Suppressor macrophage (primary cell): Measurements from ENCODE around the gene MRPL12.
"Not testable (repeated sequence)": the region's sequence is repeated elsewhere in the genome, so short reads cannot be mapped to it uniquely, and the experiment has no call there.

Source experiments
- DNase-seq, 4 experiments: peaks; one replicate each; pipeline ENCODE4 v3.0.0-alpha.2; 2020 to 2022

The MRPL12 gene

DNA sequence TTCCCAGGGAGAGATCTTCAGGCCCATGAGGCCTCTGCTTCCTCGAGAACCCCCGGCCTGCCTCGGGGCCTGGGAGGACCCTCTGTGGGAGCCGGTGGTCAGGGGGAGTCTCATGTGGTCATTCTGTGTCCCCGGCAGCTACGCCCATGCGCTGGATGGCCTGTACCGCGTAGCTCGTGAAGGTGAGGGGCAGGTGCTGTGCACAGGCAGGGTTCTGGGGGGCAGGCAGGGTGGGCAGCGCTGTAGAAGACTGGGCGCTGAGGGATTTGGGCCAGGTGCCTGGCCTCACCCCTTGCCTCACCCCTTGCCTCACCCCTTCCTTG lies 13.5 kb downstream of the MRPL12 start:
- no peak for DNase-seq

DNA sequence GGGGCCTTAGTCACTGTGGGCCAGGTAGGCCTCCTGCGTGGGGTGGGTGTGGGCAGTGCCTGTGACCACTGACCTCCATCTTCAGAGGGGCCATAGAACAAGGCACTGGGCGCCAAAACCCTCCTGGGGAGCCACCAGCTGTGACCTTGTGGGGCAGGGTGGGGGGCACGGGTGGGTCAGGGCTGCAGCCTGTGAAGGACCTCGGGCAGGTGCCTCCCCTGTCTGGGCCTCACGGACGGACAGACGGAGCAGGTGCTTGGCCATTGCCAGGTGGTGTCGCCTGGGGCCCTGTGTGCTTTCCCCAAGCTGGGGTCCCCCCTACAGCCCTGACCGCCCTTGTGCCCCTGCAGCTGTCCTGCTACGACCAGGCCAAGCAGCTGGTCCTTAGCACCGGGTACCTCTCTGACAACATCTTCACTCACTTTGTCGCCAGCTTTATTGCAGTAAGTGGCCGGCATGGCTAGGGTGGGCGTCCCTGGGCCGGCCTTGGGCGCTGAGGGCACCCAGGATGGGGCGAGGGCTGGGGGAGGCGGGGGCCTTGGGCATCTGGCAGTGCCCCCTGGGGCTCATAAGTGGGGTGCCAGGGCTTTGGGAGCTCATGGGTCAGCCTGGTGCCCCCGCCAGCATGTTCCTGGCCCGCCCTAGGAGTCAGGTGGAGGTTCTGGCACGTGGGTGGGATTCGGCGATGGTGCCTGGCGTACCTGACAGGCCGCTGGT lies 14.0 kb downstream of the MRPL12 start:
- DNase-seq = no peak

DNA sequence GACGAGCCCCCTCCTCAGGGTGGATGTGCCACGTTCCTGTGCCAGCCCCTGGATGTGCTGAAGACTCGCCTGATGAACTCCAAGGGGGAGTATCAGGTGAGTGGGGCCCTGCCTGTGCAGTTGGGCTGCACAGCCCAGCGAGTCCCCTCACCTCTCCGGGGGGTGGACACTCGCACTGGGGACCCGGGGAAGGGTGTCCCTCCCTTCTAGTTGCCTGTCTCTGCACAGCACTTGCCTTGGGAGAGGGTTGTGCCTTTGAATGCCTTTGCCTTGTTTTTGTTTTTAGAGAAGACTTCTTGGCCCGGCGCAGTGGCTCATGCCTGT lies 14.6 kb downstream of the MRPL12 start:
- no peak for DNase-seq

GRCh38 chr17:81719410-81720266 lies 16.5 kb downstream of the MRPL12 start:
- DNase-seq = no peak

GRCh38 chr17:81720267-81721071 lies 17.3 kb downstream of the MRPL12 start:
- no peak for DNase-seq

DNA sequence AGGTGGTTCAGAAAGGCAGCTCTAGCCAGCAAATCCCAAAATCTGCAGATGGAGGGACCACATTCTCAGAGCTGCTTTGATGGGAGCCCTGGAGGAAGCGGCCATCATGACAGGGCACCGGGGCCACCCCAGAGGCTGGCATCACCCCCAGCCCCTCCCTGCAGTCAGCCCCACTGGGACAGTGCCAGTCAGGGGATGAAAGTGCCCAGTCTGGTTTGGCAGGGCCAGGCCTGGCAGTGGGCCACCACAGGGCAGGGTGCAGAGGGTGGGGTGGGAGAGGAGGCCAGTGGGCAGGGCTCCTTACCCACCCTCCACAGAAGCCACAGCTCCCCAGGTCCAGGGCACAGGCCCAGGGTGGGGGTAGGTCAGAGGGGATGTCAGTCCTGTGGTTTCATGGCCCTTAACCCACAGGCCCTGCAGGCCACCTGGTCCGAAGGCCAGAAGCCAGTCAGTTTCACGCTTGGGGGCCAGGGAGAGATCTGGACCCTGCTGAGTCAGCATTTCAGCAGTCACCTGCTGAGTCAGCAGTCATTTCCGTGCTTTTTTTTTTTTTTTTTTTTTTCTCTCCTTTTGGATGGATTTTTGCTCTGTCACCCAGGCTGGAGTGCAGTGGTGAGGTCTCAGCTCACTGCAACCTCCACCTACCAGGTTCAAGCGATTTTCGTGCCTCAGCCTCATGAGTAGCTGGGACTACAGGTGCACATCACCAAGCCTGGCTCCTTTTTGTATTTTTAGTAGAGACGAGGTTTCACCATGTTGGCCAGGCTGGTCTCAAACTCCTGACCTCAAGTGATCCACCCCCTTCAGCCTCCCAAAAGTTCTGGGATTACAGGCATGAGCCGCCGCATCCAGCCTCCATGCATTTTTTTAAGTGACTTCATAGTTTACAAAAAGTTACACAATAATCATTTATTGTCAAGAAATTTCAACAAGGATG lies 19.3 kb downstream of the MRPL12 start:
- DNase-seq = no peak

- no peak for DNase-seq
These were observed 20.6 kb downstream of the MRPL12 start for GRCh38 chr17:81723651-81724209.

DNA sequence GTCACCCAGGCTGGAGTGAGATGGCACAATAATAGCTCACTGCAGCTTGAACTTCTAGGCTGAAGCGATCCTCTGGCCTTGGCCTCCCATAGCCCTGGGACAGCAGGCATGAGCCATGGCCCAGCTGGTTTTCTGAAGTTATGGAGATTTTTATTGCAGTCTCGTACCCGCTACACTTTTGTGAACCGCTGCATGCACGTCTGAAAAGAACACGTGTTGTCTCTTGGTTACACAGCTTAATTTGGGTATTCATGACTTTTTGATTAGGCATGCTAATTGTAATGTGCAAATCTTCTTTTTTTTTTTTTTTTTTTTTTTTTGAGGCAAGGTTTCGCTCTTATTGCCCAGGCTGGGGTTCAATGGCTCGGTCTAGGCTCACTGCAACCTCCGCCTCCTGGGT lies 22.3 kb downstream of the MRPL12 start:
- DNase-seq = no peak

- no peak for DNase-seq
These were observed 22.8 kb downstream of the MRPL12 start for GRCh38 chr17:81726004-81726403.

DNA sequence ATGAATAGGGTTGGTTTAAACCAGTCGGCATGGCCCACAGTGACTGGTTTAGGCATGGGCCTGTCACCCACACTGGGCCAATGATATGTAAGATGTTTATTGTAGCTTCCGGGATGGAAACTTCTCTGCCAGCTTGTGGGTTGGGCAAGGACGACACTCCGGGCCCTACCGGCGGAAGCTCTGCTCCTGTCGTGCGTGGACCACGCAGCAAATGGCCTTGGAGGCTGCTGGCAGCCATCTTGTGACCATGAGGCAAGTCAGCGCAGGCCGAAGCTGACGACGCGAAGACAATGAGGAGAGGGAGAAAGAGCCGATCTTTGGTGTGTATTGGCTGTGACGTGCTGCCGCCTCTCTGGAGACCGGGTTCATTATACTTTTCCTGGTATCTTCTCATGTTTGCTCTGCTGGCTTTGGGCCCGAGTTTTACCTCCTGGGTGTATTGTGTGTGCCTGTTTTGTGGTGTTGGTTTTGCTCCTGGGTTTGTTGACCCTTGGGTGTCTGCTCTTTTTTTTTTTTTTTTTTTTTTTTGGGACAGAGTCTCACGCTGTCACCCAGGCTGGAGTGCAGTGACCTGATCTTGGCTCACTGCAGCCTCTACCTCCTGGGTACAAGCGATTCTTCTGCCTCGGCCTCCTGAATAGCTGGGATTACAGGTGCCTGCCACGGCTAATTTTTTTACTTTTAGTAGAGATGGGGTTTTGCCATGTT lies 24.3 kb downstream of the MRPL12 start:
- DNase-seq = no peak

GRCh38 chr17:81733507-81734404 lies 30.6 kb downstream of the MRPL12 start:
- peak; percentile 85 to 93 (median 92) for DNase-seq

DNA sequence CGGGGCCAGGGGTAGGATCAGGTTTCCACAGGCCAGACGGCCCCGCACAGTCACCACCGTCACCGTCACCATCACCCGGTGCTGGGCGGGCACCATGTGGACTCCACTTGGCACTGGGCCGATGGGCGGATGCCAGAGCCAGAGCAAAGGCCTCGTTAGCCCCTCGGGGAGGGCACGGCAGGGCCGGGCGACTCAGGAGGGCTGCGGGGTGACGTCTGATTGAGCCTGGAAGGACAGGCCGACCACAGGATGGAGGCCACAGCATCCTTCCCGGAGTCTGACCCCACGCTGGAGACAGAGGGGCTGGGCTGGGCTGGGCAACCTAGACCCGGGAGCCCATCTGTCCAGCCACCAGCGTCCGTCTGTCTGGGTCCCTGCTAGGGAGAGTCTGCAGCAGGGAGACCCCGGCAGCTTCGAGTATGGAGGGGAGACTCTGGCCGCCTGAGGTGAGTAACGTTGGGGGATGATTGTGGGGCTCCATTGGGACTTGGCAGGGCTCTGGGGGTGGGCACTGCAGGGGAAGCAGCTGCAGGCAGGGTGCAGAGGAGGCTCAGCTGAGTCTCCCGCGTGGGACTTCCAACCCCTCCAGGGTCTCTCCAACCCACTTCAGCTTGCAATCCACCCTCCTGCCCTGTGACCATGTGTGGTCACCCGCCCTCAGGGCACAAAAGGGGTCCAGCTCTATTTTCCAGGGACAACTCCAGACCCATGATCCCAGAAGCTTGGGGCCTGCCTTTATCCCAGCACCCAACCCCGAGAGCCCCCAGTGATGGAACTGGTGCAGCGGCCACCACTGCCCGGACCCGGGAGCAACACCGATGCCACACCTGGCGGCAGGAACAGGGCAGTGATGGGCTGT lies 31.5 kb downstream of the MRPL12 start:
- no peak for DNase-seq

DNA sequence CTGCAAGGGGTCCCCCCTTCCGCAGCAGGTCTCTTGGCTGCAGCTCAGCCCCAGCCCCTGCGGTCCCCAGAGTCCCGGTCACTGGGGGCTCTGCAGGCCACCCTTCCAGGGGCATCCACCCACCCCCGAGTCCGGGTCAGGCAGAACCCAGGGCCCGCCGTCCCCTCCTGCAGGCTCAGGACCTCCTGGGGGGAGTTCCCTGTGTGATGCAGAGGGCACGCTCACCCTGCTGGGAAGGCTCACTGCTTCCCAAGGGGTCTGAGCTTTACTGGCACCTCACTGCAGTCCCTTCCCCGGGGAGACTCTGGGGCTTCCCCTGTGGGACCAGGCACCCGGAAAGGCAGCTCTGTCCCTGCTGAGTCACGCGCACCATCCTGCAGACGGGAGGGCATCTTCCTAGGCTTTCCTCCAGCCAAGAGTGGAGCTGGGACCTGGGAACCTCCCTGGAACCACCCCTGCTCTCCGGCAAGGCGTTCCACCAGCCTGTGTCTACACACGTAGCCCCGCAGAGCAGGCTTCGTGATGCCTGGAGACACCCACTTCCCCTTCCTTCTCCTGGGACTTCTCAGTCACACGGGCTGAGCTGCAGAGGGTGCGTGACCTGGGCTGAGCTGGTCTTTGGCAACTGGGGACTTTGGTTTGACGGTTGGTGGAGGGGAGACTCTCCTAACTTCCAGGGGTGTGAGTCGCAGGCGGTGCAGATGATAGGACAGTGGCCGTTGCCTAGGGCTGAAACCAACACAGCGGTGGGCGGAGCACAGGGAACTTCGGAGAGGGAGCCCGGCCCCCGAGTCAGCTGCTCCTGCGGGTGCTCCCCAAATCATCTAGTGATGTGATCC lies 32.3 kb downstream of the MRPL12 start:
- DNase-seq = peak; percentile 93 to 97 (median 95)

DNA sequence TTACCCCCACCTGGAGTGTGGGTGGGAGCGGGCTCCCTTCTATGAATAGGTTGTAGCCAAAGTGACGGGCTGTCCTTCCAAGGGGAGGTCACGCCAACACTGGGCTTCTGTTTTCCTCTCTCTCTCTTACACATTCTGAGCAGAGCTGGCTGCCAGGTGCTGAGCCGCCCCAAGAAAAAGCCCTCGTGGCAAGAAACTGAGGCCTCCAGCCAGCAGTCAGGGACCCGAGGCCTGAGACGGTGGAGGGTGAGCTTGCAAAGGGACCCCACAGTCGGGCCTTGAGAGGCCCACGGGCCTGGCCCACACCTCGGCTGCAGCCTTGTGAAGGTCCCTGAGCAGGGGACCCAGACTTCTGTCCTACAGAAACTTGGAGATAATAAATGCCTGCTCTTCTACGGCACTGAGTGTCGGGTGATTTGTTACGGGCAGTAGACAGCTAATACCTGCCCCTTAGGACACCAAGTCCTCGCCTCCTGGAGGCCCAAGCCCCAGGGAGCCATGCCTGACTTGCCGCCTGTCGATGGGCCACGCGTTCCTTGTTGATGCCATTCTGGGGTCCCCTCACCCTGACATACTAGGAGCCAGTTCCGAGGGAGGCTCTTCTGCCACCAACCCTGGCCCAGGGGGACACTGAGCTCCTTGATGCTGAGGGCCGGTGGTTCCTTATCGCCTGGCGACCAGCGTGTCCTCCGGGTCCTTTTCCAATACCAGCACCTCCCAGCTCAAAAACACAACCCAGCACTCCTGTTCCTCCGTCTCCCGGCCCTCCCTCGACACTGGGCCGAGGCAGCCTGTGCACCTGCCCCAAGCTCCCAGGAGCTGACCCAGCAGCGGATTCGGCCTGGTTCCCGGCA lies 35.0 kb downstream of the MRPL12 start:
- DNase-seq = no peak

DNA sequence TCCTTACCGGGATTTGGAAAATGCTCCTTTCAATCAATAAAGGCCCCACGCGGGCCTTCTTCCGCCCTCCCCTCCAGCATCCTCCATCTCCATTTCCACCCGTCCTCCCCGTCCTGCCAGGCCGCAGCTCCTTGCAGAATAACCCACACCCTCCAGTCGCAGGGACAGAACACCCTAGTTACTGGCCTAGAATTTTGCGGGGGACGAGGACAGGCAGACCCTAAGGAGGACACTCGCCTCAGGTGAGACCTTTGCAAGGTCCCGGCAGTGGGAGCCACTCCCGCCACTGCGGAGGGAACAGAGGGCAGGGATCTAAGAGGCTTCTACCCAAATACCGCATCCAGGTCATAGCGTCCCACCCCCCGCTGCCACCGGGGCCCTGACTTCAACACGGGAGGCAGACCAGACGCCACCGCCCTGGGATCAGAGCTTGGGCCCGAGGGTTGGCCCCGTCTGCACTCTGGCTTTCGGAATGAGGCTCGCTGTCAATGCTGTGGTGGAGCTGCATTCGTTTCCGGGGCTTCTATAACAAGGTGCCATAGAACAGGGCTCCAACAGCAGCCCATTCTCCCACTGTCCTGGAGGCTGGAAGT lies 35.7 kb downstream of the MRPL12 start:
- no peak for DNase-seq

GRCh38 chr17:81739593-81739992 lies 36.4 kb downstream of the MRPL12 start:
- DNase-seq = not testable (repeated sequence)
